HL-60 (cell line): ENCODE data around the gene PCED1B.

ENCODE experiments used
- DNase-seq, 2 experiments: peaks; one replicate each; pipeline ENCODE4 v3.0.0-alpha.2; 2010 to 2020; ENCODE audit warnings: low read depth in 1 of 2, low spot score in 1 of 2
- H3K27ac ChIP-seq: fragments of 250-450 bp; sonication (Bioruptor Pico); replicated peaks from 2 replicates; pipeline ENCODE4 v1.5.1; 2020; ENCODE audit warnings: mild to moderate bottlenecking, moderate library complexity
- H3K27me3 ChIP-seq: fragments of 250-450 bp; sonication (Bioruptor Pico); 2 replicates; pipeline ENCODE4 v1.5.1; 2021; ENCODE audit warnings: mild to moderate bottlenecking, moderate library complexity; ENCODE audit not compliant: insufficient read depth, poor library complexity, severe bottlenecking
- H3K4me3 ChIP-seq: replicated peaks from 2 replicates; pipeline ENCODE4 v1.5.1; 2011; ENCODE audit warnings: mild to moderate bottlenecking, control low read depth, low read length; ENCODE audit not compliant: insufficient read depth
- CTCF ChIP-seq: IDR thresholded peaks from one replicate; pipeline ENCODE4 v1.5.1; 2011; ENCODE audit warnings: low read length, control low read depth, inconsistent platforms; ENCODE audit not compliant: insufficient read depth
- GABPA ChIP-seq: IDR thresholded peaks from 2 replicates; pipeline ENCODE4 v1.6.1; 2012; ENCODE audit warnings: low read depth
- POLR2AphosphoS5 ChIP-seq: IDR thresholded peaks from 2 replicates; pipeline ENCODE4 v1.6.1; 2012; ENCODE audit warnings: low read depth
- REST ChIP-seq: IDR thresholded peaks from 2 replicates; pipeline ENCODE4 v1.6.1; 2012; ENCODE audit warnings: low read depth; ENCODE audit not compliant: insufficient replicate concordance
- SPI1 ChIP-seq: IDR thresholded peaks from 2 replicates; pipeline ENCODE4 v1.6.1; 2012; ENCODE audit warnings: low read depth, mild to moderate bottlenecking, borderline replicate concordance

PCED1B gene

GRCh38 chr12:47159348-47159747, 79.9 kb downstream of the PCED1B start:
- Histone ChIP-seq H3K27ac (no peak overlapping the region), H3K4me3 (no peak overlapping the region), H3K27me3 (no peaks in the 10 kb centered on the region)
- DNase-seq: no peak
- TF ChIP-seq GABPA (no peak), POLR2AphosphoS5 (no peak), CTCF (no peak)

GRCh38 chr12:47160316-47161244, 81.2 kb downstream of the PCED1B start:
- Histone ChIP-seq H3K27me3 (no peaks in the 10 kb centered on the region), H3K4me3 (no peak overlapping the region), H3K27ac (no peak overlapping the region)
- no peak for TF ChIP-seq POLR2AphosphoS5
- peak; percentile 70 for TF ChIP-seq SPI1
- DNase-seq: peak; percentile 43 to 53

GRCh38 chr12:47164116-47164515, 84.7 kb downstream of the PCED1B start:
- H3K27ac ChIP-seq: no peak overlapping the region
- H3K27me3 ChIP-seq: no peaks in the 10 kb centered on the region
- H3K4me3 ChIP-seq: no peak overlapping the region
- TF ChIP-seq POLR2AphosphoS5 (no peak), SPI1 (no peak), CTCF (no peak), GABPA (no peak), REST (no peak)
- no peak for DNase-seq

- Histone ChIP-seq H3K27ac (no peak overlapping the region), H3K27me3 (no peaks in the 10 kb centered on the region), H3K4me3 (no peak overlapping the region)
- TF ChIP-seq POLR2AphosphoS5 (no peak), SPI1 (no peak)
- DNase-seq: no peak
These were observed 85.5 kb downstream of the PCED1B start for GRCh38 chr12:47164724-47165439.

GRCh38 chr12:47165934-47166333, 86.5 kb downstream of the PCED1B start:
- Histone ChIP-seq H3K27ac (no peak overlapping the region), H3K4me3 (no peak overlapping the region), H3K27me3 (no peaks in the 10 kb centered on the region)
- no peak for DNase-seq
- no peak for TF ChIP-seq POLR2AphosphoS5
- TF ChIP-seq REST: no peak
